COLO829 (cell line): Measurements from ENCODE around the gene OSBP.
"Not testable (repeated sequence)": the region's sequence is repeated elsewhere in the genome, so short reads cannot be mapped to it uniquely, and the experiment has no call there.

ENCODE experiments used
- DNase-seq: peaks from one replicate; pipeline ENCODE4 v3.0.0; 2012; ENCODE audit warnings: low spot score

OSBP gene

GRCh38 chr11:59553323-59553722 lies 62.3 kb downstream of the OSBP start:
- DNase-seq = no peak

GRCh38 chr11:59552844-59553243 lies 62.7 kb downstream of the OSBP start:
- no peak for DNase-seq

- DNase-seq = peak; percentile 36
These were observed 63.7 kb downstream of the OSBP start for GRCh38 chr11:59551659-59552521.

- DNase-seq = peak; percentile 52
These were observed 64.5 kb downstream of the OSBP start for GRCh38 chr11:59550842-59551658.

GRCh38 chr11:59550368-59550841 lies 65.2 kb downstream of the OSBP start:
- DNase-seq = peak; percentile 77

- DNase-seq = no peak
These were observed 67.3 kb downstream of the OSBP start for GRCh38 chr11:59548309-59548656.

- DNase-seq = not testable (repeated sequence)
These were observed 67.8 kb downstream of the OSBP start for GRCh38 chr11:59547605-59548308.

- peak; percentile 62 for DNase-seq
These were observed 70.2 kb downstream of the OSBP start for GRCh38 chr11:59545179-59546020.

- DNase-seq = no peak
These were observed 70.8 kb downstream of the OSBP start for GRCh38 chr11:59544869-59545178.

- DNase-seq = not testable (repeated sequence)
These were observed 71.9 kb downstream of the OSBP start for GRCh38 chr11:59543713-59544112.

- no peak for DNase-seq
These were observed 73.3 kb downstream of the OSBP start for GRCh38 chr11:59542142-59542810.

GRCh38 chr11:59534676-59535075 lies 80.9 kb downstream of the OSBP start:
- DNase-seq = no peak

GRCh38 chr11:59532620-59533019 lies 83.0 kb downstream of the OSBP start:
- DNase-seq = no peak

GRCh38 chr11:59528711-59529110 lies 86.9 kb downstream of the OSBP start:
- no peak for DNase-seq
